ENCODE results near the gene PHAX.
"Not testable (repeated sequence)": the region's sequence is repeated elsewhere in the genome, so short reads cannot be mapped to it uniquely, and the experiment has no call there.

Gene PHAX

DNA sequence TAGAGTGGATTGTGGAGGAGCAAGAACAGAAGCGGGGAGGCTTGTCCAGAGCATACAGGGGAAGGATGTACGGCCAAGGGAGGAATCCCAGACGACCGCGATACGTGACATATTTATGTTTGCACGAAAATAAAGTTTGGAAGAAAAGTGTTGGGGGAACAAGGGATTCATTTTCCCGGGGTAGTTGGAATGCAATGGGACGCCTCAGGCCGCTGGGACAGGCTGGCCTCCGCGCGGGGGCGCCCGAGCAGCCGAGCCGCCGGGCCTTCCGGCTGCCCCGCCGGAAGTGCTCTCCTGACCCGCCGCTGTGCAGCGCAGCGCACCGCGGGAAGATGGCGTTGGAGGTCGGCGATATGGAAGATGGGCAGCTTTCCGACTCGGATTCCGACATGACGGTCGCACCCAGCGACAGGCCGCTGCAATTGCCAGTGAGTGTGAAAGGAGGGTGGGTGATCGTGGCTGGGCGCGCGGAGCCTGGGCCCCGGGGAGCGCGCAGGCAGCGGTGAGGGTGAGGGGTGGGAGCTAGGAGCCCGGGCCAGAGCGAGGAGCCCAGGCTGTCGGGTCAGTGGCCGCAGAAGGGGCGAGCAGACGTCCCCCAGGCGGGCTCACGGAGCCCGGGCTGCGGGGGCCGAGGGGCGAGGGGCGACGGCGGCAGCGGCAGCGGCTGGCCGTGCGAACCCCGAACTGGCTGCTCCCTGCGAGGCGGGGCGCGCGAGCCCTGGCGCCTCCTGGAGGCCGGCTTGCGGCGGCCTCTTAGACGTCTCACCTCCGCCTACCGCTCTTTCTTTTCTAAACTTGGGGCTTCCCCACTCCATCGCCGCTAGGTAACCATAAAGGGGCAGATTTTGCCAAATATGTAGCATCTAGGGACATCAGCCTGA, at the start of gene PHAX:
Gene PHAX, plus strand, starts transcription at position 317 of the 881 bp plus-strand sequence. Its CDS starts 16 bp downstream, at position 333.
- DNase-seq = peak; percentile 87

GRCh38 chr5:126552614-126553013, 48.1 kb upstream of the PHAX start:
- DNase-seq = no peak

DNA sequence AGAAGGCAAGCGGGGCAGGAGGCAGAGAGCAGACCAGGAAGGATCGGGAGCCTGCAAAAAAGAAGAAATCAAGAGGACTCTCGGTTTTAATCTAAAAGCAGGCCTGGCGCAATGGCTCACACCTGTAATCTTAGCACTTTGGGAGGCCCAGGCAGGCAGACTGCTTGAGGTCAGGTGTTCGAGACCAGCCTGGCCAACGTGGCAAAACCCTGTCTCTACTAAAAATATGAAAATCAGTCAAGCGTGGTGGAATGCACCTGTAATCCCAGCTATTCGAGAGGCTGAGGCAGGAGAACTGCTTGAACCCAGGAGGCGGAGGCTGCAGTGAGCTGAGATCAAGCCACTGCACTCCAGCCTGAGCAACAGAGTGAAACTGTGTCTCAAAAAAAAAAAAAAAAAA, 45.6 kb upstream of the PHAX start:
- DNase-seq = not testable (repeated sequence)

GRCh38 chr5:126561908-126562307, 38.8 kb upstream of the PHAX start:
- DNase-seq = no peak

DNA sequence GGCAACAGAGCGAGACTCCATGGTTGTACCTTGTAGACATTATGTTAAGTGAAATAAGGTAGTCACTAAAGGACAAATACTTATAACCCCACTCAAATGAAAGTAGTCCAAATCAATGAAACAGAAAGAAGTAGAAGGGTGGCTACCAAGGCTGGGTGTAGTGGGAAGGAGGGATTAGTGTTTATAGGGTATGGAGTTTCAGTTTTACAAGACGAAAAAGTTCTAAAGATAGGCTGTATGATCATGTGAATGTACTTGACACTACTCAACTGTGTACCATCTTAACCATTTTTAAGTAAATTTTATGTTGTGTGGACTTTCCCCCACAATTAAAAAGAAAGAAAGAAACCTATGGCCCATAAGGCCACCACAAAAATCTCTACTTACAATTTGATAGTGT, 37.9 kb upstream of the PHAX start:
- no peak for DNase-seq

GRCh38 chr5:126568206-126568755, 32.5 kb upstream of the PHAX start:
- DNase-seq = no peak

GRCh38 chr5:126575644-126576043, 25.1 kb upstream of the PHAX start:
- no peak for DNase-seq

GRCh38 chr5:126576974-126577373, 23.8 kb upstream of the PHAX start:
- DNase-seq = no peak

- no peak for DNase-seq
Measured at GRCh38 chr5:126577415-126577814, 23.3 kb upstream of the PHAX start.

DNA sequence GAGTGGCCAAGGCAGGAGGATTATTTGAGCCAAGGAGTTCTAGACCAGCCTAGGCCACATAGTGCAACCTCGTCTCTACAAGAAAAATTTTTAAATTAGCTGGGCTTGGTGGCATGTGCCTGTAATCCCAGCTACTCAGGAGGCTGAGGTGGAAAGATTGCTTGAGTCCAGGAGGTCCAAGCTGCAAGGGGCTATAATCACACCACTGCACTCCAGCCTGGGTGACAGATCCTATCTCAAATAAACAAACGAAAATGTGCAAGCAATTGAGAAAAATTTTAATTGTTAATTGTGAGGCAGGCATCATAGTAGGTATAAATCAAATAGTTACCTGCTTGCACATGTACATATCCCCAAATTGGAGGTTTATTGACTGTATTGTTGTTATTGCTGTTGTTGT, 21.0 kb upstream of the PHAX start:
- DNase-seq = no peak

GRCh38 chr5:126583761-126584160, 17.0 kb upstream of the PHAX start:
- no peak for DNase-seq

GRCh38 chr5:126587551-126588390, 13.0 kb upstream of the PHAX start:
- DNase-seq = no peak

GRCh38 chr5:126589536-126590297, 11.0 kb upstream of the PHAX start:
- DNase-seq = no peak

- DNase-seq = no peak
Measured at GRCh38 chr5:126591549-126591948, 9.2 kb upstream of the PHAX start.

DNA sequence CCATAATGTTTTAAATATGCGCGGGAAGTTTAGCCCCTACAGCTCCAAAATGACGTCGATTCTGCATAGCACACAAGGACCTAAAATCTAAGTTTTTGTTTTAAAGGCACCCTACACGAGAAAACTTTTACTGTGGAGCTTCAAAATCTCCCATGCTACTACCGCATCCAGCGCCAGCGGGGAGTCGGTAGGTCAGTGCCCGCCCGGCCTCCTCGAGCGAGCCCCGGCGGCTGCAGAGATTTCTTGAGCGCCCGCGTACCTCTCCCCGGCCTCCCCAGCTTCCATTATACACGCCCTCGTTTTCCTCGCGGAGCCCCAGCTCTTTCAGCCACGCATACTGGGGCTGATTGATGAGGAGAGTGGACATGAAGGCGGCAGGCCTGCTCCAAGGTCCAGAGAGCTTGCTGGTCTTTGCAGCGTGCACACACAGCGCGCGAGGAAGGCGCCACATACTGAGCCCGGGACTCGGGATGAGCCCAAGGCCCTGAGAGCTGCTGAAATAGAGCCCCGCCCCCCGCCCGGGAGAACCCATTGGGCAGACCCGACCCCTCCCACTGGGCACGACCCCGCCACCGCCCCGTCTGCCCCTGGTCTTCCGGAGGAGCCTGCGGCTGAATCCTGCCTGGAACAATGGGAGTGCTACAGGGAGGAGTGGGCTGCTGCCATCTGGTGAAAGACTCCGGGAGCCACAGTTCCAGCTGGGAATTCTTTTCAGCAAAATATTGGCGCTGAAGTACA, 5.8 kb upstream of the PHAX start, which contains the start of gene ALDH7A1:
Gene ALDH7A1, minus strand, starts transcription at position 472 of the 738 bp plus-strand sequence. Its CDS starts 21 bp downstream, at position 451.
- DNase-seq = peak; percentile 98

- no peak for DNase-seq
Measured at GRCh38 chr5:126595486-126596083, 5.2 kb upstream of the PHAX start.

- DNase-seq = no peak
Measured at GRCh38 chr5:126597156-126597555, 3.6 kb upstream of the PHAX start.

DNA sequence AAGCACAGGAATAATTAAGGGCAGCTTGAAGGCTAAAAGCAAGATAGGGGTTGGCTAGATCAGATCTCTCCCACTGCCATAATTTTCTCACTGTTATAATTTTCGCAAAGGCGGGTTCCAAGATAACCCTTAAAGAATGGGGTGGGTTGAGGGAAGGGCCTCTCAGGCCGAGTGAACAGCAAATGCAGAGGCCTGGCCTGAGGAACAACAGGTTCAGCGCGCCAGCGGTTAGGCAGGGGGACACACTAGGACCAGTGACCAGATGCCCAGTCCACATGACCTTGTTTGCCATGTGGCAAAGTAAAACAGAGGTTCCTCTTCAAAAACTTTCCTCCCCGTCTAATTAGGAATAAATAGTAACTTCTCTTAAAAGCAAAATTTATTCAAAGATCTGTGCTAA, 1.2 kb upstream of the PHAX start:
- no peak for DNase-seq

DNA sequence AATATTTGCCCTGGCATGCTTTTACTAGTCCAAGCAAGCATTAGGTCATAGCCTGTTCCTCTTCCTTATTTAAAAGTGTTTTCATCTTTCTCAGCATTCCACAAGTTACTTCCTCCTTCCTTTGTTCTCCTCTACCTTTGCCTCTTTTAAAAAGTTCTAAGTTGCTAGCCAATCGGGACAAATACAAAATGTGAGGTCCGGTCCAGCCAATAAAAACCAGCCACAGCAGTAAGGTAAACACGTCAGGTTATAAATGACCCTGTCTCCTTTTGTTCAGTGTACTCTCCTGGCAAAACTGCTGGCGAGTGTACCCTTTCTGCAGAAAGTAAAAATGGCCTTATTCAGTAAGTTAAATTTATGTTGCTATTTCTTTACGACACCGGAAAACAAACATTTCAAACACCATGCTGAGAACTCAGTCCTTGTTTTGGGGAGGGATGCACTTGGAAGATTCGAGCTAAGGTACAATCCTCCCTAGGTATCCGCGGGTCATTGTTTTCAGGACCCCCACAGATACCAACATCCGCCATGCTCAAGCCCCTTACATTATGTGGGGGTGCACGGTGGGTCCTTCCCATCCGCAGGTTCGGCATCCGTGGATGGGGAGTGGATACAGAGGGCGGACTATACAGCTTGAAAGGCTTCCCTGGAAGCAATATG, 646 bp upstream of the PHAX start:
- not testable (repeated sequence) for DNase-seq

GRCh38 chr5:126603402-126603991, 2.8 kb downstream of the PHAX start:
- DNase-seq = no peak

All from left hindlimb (tissue), 1 donor.